Measurements from ENCODE around the gene ZNF273.

ZNF273 gene

DNA sequence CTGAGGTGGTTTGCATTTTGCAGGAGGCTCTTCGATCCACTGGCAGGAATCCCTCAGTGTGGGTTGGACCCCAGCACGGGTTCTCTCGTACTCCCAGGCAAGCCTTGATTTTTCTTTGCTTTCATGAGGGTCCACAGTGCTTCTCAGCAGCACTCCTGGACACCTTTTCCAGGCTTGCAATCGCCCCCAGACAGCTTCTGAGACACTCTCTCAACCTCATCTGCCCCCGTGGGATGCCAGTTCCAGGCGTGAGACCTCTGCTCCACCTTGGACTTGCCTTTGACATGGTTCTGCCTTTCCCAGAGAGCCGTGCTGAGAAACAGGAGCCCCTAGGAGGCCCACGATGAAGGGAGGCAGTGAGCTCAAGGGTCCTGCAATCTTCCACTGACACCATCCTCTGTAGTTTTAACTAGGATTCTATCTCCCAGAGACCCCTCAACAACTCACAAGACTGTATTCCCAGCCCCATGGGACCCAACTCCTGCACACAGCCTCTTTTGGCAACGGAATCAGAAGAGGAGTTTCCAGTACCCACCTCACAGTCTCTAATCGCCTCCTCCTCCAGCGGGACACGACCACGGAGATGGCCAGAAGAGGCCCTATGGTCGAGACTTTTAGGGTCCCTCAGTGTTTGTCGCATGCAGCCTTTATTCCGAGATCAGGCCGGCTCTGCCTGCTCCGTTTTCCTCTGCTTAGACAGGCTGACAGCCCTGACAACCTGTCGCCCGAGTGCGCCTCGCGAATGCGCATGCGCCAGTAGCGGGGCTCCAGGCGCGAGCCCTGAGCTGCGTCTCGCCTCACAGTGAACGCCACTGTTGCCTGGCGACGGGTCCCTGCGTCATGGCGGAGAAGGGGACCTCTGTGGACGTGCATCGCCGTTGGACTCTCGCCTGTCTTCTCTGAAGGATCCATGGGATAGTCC is 26.0 kb upstream of the ZNF273 start:
- no peak for TF ChIP-seq CTCF (conservative IDR thresholded peaks at IDR 0.05; ENCODE audit: control insufficient read depth, insufficient read depth, low read depth, low read length)
- no peak overlapping the region for H3K4me3 ChIP-seq (ENCODE audit: control insufficient read depth, low read depth, low read length)
- peak; percentile 24 for DNase-seq (ENCODE audit: low read depth)

DNA sequence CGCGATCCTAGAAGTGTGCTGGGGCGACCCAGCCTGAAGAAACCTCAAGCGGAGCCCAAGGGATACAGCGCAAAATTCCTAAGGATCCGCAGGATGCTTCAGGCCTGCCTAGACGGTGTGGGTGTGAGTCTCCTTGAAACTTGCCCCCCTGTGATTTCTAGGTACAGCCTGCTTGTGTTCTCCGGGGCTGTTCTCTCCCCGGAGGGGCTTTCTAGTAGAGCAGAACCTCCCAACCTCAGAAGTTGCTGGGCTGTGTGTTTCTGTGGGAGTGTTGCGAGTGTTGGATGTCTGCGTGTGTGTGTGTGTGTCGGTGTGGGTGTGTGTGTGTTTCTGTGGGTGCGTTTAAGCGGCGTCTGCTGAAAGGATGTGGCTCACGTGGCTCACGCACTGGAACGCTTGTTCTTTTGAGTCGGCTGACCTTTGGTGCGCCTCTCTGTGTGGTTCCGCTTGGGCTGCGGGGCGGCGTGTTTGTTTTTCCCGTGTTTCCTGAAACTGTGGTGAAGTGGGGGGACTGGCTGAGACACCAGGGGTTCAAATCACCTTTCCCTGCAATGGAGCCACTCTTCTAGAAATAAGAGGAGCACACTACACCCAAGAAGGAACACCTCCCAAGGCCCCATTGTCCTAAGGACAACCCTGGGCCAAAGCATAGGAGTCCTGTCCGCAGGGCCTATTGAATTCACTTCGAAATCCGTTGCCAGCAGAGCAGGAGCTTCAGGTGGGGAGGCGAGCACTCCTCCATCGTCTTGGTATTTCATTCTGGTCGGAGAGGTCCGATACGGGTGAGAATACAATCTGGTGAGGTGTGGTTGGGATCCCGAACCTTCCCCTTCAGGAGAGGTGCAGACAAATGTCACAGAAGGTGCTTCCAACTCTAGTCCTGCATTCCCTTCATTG is 25.1 kb upstream of the ZNF273 start:
- no peak for DNase-seq (ENCODE audit: low read depth)
- no peak overlapping the region for H3K4me3 ChIP-seq (ENCODE audit: control insufficient read depth, low read depth, low read length)
- no peak for TF ChIP-seq CTCF (conservative IDR thresholded peaks at IDR 0.05; ENCODE audit: control insufficient read depth, insufficient read depth, low read depth, low read length)

- no peak for TF ChIP-seq CTCF (conservative IDR thresholded peaks at IDR 0.05; ENCODE audit: control insufficient read depth, insufficient read depth, low read depth, low read length)
These were observed 24.4 kb upstream of the ZNF273 start for GRCh38 chr7:64878684-64879083.

GRCh38 chr7:64879086-64879730 is 23.9 kb upstream of the ZNF273 start:
- no peak overlapping the region for H3K4me3 ChIP-seq (ENCODE audit: control insufficient read depth, low read depth, low read length)
- no peak for TF ChIP-seq CTCF (conservative IDR thresholded peaks at IDR 0.05; ENCODE audit: control insufficient read depth, insufficient read depth, low read depth, low read length)
- DNase-seq (ENCODE audit: low read depth): no peak

More at GRCh38 chr7:64878684-64879083, 24.4 kb upstream of the ZNF273 start:
- DNase-seq (ENCODE audit: low read depth): peak; percentile 28
- H3K4me3 ChIP-seq (ENCODE audit: control insufficient read depth, low read depth, low read length): no peak overlapping the region

DNA sequence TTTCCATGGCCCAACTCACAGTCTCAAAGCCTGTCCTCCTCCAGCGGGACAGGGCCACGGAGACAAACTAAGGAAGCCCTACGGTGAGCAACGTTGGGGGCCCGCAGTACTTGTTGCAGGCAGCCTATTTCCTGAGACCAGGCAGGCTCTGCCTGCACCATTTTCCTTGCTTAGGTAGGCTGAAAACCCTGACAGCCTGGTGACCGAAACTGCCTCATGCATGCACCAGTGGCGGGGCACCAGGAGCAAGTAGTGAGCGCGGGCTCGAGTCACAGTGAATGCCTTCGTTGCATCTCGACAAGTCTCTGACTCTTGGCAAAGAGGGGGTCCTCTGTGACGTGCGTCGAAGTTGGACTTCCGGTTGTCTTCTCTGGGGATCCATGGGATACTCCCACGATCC is 23.3 kb upstream of the ZNF273 start:
- no peak for TF ChIP-seq CTCF (conservative IDR thresholded peaks at IDR 0.05; ENCODE audit: control insufficient read depth, insufficient read depth, low read depth, low read length)
- DNase-seq (ENCODE audit: low read depth): no peak
- no peak overlapping the region for H3K4me3 ChIP-seq (ENCODE audit: control insufficient read depth, low read depth, low read length)
